ENCODE measurements around the gene PDGFRB.

The PDGFRB gene

DNA sequence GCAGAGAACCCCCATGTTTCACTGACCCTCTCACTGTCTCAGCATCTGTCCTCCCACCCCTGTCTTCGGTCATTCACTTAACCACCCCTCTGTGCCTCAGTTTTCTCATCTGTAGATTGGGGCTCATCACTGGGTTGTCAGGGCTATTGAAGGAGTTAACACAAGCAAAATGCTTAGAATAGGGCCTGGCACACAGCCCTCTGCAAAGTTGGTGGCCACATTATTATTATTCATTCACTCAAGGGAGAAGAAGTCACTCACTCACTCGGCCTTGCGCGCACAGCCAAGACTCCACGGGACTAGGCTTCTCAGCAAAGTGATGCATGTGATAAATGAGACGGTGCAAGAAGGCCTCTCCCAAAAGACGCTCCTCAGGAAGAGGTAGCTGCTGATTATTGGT, 8.0 kb downstream of the PDGFRB start:
- DNase-seq (ENCODE audit: extremely low read depth in 1 of 2, low read depth in 1 of 2), result no peak

DNA sequence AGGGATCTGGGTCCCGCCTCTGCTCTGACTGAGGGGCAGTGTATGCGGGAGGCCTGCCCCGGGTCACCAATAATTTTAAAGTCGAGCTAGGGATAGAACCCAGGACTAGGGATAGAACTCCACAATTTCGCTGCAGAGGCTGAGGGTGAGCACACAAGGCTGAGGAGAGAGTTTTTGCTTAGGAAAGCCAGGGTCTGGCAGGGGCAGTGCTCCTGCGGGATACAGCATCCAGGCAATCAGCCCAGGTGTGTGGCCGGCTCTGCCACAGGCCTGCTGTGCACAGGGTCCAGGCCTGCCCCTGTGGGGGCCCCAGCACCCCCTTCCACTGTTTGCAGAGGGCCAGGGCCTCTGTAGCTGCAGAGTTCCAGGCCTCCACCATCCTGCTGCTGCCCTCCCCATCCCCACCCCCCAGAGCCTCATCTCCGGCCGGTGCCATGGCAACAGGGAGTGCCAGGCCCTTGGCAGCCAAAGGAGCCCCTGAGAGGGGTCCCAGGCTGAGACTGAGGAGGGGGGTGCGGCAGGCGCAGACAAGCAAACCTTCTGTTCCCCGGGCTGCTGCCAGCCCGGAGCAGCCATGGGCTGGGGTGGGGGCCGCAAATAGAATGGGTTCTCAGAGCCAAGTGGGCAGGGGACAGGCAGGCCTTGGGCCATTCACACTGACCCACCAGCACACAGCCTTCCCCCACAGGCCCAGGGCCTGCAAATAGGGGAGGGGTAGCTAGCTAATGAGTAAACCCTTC, 8.6 kb downstream of the PDGFRB start:
- DNase-seq (ENCODE audit: extremely low read depth in 1 of 2, low read depth in 1 of 2), result no peak

DNA sequence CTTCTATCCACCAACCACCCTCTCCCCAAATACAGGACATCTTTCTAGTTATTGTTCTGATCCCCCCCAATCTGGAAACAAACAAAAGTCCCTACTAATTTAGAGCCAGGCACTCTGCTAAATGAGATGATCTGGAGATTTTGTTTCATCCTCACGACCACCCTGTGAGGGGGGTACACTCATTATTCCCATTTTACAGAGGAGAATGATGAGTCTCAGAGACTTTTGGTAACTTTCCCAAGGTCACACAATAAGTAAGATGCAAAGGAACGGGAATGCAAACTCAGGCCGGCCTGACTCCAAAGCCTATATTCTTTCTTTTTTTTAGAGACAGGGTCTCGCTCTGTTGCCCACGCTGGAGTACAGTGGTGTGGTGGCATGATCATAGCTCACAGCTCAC, 9.4 kb downstream of the PDGFRB start:
- DNase-seq (ENCODE audit: extremely low read depth in 1 of 2, low read depth in 1 of 2), result no peak

DNA sequence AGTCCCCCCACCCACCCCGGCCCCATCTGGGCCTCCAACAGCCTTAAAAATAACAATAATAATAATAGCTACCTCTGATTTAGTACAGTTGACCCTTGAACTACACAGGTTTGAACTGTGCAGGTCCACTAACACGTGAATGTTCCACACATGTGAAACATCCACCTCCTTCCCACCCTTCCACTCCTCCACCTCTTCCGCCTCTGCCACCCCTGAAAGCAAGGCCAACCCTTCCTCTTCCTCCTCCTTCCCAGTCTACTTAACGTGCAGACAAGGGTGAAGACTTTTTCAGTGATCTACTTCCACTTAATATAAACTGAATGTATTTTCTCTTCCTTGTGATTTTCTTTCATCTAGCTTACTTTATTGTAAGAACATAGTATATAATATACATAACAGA, 10.8 kb downstream of the PDGFRB start:
- DNase-seq (ENCODE audit: extremely low read depth in 1 of 2, low read depth in 1 of 2), result no peak

DNA sequence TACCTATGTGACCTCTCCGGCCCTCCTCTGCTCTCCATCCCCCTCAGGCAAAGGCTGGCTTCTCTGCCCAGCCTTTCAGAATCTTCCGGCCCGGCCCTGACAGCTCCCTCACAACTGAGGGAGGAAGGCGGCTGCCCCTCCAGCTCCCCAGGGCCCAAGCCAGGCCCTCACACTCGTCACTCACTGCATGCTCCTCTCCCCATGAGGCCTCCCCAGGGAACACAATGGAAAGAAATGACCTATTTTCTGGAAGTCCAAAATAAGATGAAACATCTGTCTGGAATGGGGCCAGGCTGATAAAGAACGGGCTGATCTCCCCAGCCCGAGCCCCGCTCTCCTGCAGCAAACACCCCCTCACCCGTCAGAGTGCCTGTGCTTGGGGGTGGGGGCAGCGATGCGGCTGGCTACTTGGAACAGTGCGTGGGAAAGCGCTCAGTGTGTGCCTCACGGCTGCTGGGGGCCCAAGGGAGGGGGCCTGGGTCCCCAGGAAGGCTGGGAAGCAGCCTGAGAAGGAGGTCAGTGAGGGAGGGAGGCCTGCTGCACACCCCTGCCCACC, 11.3 kb downstream of the PDGFRB start:
- no peak for DNase-seq (ENCODE audit: extremely low read depth in 1 of 2, low read depth in 1 of 2)

DNA sequence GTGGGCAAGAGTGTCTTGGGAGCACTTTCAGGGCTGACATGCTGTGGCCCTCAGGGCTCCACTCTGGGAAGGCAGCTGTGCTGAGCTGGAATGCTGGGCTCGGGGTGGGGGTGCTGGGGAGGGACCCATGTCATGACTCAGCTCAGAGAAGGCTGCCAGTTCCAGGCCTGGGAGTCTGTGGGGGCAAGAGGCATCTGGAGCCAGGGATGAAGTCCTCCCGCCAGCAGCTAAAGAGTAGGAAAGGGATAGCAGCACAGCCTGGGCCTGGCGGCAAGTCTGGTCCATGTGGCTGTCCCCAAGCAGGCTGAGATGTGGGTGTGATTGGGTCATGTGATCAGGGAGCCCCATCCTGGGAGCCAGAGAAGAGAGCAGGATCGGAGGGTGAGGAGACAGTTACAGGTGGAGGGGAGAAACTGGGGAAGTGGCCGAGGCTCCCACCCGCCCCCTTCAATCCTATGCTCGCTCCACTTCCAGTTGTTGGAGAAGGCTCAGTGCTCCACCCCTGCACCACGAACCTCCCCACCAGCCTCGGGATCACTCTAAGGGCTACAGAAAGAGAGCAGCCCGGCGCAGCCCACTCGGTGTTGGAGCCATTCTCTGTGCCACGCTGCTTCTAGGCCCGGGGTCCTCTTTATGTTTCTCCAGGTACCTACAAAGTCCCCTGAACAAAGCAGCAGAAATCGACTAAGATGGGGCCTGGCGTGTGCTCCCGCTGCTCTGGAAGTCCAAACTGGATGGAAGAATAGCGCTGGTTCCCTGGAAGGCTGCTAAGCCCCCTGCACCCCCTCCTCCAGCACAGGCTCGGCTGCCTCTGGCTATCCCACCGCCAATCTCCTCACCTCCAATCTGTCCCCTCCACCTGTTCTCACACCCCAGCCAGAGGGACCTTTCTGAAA, 12.0 kb downstream of the PDGFRB start:
- no peak for DNase-seq (ENCODE audit: extremely low read depth in 1 of 2, low read depth in 1 of 2)

DNA sequence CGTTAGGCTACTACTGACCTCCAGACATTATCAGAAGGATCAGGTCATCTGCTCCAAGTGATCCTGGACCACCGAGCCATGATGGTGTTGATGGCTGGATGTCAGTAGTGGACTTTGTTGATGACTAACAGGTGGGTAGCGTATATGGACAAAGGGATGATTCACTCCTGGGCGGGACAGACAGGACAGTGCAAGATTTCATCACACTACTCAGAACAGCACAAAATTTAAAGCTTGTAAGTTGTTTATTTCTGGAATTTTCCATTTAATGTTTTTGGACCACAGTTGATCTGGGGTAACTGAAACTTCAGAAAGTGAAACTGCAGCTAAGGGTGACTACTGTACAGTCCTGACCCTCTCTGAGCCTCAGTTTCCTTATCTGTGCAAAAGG, 12.7 kb downstream of the PDGFRB start:
- DNase-seq (ENCODE audit: extremely low read depth in 1 of 2, low read depth in 1 of 2), result no peak

DNA sequence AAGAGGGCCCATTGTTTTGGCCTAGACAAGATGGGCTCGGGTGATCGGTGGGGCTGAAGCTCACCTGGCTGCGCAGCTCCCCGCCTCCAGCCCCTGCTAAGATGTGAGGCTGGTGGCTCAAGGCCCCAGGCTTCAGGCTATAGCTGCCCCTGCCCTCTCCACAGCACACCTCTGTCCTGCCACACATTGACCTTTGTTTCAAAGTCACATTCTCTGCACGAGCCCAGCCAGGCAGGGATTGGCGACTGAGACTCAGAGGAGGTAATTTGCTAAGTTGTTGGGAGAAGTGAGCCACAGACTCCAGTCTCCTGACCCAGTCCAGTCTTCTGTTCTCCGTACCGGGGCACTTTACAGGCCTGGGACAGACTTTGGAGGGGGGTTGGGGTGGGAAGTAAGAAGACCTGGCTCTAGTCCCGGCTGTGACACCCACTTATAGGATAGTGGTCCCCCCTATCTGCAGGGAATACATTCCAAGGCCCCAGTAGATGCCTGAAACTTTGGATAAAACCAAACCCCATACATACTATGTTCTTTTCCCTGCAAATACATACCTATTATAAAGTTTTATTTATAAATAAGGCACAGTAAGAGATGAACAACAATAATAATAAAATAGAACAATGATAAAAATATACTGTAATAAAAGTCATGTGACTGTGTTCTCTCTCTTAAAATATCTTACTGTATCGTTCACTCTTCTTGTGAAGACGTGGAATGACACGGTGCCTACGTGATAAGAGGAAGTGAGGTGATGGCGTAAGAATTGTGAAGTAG, 13.3 kb downstream of the PDGFRB start:
- DNase-seq (ENCODE audit: extremely low read depth in 1 of 2, low read depth in 1 of 2), result no peak

DNA sequence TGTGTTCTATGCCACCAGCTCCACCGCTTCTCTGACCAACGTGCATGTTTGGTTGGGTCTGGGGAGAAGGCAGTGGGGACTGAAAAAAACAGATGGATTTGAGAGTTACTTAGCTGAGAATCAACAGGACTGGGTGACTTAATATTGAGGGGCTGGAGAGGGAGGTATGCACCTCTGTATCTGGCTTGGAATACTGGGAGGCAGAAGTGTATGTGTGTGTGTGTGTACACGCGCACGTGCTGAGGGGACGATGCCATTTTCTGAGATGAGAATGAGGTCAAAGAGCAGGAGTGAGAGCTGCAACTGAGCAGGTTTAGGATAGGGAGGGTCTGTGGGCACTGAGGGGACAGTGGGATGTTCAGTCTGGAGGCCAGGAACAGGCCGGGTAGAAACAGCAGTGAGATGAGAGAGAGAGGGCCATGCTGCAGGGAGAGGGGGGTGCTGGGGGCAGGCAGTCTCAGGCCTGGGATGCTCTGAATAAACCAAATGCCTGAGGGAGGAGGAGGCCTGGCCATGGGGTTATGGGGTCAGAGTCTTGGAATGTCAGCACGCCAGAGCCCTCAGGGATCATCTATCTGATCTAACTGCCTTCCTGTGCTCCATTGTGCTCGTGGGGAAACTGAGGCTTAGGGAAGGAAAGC, 14.0 kb downstream of the PDGFRB start:
- no peak for DNase-seq (ENCODE audit: extremely low read depth in 1 of 2, low read depth in 1 of 2)

DNA sequence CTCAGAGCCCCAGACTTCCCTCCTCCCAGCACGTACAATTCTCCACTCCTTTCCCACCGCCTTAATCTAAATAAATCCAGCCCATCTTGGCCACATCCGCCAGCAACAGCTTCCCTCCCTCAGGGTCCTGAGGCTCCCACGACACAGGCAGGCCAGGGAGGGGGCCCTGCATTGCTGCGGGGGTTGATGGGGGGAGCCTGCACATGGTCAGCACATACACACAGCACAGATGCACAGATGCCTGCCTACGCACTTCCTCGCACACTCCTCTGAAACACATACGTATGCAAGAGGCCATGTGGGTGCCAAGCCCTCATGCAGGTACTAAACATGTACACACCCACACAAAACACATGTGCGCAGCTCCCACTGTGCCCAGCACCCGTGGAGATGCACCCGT, 14.8 kb downstream of the PDGFRB start:
- DNase-seq (ENCODE audit: extremely low read depth in 1 of 2, low read depth in 1 of 2), result no peak

DNA sequence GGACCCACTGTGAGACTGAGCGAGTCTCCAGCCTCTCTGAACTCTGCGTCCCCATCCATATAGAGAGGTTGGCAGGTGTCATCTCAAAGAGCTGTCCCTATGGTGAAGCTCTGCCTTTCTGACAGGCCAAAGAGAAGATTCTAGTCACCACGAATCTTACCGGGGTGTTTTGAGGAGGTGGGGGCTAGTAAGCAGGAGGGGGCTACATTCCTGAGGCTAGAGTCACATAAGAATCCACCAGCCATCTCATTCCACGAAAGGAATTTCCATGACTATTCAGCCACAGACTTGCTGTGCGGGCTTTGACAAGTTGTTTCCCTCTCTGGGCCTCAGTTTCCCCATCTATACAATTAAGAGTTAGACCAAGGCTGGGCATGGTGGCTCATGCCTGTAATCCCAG, 16.3 kb downstream of the PDGFRB start:
- DNase-seq (ENCODE audit: extremely low read depth in 1 of 2, low read depth in 1 of 2), result no peak

DNA sequence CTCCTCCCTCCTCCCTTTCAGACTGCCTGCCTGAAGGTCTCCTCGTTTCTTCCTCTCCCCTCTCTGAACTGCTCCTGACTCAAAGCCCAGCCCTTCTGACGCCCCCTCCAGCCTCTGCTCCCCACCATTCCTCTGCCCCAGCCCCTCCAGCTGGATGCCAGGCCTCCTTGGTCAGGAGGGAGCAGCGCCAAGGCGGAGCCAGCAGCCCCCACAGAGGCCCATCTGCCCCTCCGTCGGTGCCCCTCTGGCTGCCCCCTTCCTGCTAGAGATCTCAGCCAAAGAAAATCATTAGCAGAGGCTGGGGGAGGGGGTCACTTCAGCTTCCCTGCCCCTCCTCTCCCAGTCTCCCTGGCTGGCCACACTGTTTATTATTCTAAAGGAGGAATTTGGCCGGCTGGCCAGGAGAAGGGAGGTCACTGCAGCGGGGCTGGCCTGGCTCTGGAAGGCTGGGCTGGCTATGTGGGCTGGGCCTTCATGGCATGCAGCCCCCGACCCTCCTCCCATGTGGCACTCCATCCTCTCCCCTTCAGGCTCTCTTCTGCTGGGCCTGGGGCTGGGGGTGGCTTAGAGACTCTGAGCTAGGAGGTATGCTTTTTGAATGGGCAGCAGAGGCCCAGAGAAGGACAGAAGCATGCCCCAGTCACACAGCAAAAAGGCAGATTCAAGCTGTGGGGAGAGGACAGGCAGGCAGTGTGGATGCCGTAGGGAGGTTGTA, 16.9 kb downstream of the PDGFRB start:
- no peak for DNase-seq (ENCODE audit: extremely low read depth in 1 of 2, low read depth in 1 of 2)

DNA sequence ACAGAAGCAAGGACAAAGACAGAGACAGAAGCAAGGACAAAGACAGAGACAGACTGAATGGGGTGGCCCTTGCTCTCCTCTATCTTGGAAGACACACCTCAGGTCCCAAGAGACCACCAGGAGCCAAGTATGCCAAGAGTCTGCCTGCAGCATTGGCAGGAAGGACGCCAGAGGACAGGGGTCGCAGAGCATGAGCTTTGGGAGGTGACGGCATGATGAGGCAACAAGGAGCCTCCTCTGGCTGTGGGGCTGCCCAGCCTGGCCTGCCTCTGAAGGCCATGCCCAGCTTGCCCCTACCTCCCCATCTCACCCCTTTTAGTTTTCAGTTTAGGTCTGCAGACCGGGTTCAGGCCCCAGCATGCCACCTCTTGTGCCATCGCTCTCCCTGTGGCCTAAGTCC, 17.6 kb downstream of the PDGFRB start:
- DNase-seq (ENCODE audit: extremely low read depth in 1 of 2, low read depth in 1 of 2), result no peak

DNA sequence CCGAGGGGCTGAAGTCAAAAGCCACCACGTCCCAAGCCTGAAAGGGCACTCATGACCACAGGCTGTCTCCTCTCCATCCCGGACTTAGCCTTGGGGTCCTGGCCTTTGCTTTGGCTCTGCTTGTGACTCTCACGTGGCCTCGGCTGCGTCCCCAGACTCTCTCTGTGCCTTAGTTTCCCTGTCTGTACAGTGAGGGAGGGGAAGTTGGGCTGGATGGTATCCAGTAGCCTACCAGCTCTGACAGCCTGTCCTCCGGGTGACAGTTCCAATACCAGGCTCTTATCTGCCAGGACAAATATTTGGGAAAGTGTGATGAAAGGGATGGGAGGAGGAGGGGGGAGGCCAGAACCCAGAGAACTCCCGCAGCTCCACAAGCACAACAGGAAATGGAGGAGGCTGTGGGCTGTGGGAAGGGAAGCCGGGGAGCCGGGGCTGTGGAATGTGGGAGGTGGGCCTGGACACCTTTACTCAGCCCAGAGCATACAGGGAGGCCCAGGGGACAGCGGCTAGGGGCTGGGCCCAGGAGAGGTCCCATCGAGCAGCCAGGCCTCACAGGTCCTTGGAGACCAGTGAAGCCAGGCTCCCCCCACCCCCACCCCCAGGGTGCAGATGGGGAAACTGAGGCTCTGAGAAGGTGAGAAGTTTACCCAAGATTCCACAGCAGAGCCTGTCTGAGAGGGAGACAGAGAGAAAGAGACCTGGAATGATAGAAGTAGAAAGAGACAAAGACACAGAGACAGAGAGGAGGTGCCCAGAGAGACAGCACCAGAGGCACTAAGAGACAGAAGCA, 18.3 kb downstream of the PDGFRB start:
- no peak for DNase-seq (ENCODE audit: extremely low read depth in 1 of 2, low read depth in 1 of 2)

DNA sequence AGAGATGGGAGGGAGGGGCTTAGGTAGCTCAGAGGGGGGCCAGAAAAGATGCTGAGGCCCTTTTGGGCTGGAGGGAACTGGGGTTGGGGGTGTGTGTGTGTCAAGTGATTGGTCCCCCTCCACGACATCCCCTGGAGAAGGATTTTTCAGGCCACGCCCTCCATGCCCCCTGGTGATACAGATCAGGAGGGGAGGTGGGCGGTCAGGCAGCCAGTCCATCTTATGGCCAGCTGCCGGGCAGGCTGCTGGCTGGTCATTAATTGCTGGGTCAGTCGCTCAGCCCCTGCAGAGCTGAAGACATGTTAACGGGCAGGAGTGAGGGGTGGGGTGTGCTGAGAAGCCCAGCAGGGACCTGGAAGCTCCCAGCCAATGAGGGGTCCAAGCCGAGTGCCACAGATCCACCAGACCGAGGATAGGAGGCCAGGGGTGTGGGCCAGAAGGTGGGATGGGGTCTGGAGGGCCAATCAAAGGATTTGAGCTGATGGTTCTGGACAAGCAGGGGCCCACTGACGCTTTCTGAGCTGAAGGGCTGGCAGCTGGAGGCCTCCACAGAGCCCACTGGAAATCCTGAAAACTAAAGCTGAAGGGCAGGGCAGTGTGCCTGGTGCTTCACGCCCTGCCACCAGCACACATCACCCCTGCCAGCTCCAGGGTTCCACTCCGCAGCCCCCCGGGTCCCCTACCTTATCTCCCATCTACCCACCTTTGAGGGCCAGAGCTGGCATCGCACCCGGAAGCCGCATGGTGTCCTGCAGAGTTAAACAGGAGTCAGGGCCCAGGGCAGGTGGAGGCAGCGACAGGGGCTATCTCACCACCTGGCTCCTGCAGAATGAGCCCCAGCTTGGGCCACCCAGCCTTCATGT, 19.1 kb downstream of the PDGFRB start:
- no peak for DNase-seq (ENCODE audit: extremely low read depth in 1 of 2, low read depth in 1 of 2)

DNA sequence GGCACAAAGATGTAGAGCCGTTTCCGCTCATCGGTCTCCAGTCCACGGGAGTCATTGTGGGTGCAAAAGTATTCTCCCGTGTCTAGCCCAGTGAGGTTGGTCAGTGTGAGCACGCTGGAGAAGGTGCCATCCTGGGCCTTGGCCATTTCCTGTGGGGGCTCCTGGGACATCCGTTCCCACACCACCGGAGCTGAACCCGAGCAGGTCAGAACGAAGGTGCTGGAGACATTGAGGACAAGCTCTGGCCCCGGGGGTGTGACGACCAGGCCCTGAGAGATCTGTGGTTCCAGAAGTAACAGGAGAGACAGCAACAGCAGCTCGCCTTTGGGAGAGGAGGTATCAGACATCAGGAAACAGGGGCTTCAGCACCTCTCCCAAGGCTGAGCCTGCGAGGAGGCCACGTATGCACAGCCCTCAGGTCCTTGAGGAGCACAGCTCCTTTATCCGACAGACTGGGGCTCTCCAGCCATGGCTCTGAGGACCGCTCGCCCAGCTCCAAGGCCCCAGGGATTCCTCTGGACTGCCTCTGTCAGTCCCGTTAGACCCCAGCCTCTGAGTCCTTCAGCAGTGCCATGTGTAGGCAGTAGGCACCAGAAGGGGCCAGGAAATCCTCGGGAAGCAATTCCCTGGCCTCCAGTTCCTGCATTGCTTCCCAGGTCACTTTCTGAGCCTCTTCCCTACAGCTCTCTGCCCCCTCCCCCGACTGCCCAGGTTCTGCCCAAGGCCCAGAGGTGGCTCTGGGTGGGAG, 19.9 kb downstream of the PDGFRB start:
- DNase-seq (ENCODE audit: extremely low read depth in 1 of 2, low read depth in 1 of 2), result no peak

DNA sequence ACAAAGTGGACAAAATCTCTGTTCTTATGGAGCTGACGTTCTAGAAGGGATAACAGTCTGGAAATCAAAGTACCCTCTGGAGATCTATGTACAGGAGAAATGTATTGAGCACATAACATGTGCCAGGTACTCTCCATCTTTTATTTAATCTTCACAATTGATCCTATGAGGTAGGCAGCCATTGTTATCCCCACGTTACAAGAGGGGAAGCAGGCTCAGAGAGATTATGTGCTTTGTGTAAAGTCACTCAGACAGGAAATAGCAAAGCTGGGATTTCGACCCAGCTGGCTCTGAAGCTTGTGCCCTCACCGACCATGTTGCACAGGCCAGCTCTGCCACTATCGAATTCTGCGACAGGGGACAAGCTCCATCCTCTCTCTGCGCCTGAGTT, 21.5 kb downstream of the PDGFRB start:
- no peak for DNase-seq (ENCODE audit: extremely low read depth in 1 of 2, low read depth in 1 of 2)
